Inflammatory macrophage treated with lipopolysaccharide for 4 hours (primary cell): ENCODE measurements around the gene NEURL2.
"Not testable (repeated sequence)": the region's sequence is repeated elsewhere in the genome, so short reads cannot be mapped to it uniquely, and the experiment has no call there.

Experiments
- DNase-seq: peaks from one replicate; pipeline ENCODE4 v3.0.0-alpha.2; 2020

Gene NEURL2

DNA sequence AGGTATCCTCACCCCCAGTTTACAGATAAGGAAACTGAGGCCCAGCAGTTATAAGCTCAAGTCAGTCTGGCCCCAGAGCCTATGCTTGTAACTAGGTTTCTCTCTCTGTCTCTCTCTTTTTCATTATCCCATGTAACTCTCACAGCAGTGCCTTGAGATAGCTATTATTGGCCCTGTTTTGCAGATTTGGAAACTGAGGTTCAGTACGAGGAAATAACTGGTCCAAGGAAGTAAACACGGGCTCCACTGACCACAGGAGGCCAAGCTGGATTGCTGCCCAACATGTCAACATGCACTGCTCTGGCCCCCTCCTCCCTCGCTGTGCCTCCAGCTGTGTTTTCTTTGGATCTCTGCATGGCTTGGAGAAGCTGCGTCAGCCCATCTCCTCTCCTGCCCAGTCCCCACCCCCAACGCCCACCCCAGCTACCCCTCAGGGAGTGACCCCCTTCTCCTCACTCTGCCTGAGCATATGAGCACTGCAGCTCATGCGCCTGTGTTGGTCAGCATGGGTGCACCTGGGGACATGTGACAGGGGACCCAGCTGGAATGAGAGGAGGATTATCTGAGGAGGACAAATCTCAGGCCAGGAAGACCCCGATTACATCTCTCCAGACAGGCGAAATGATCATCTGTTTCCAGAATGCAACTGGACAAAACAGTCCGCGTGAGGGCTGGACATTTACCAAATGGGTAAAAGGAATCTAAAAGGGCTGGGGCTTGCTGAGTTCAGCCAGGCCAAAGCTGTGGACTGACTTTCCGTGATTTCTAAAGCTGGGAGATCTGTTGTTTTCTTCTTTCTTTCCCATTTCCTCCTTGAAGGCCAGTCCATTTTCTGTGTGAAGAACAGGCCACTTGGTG lies 28.8 kb upstream of the NEURL2 start:
- peak; percentile 36 for DNase-seq

DNA sequence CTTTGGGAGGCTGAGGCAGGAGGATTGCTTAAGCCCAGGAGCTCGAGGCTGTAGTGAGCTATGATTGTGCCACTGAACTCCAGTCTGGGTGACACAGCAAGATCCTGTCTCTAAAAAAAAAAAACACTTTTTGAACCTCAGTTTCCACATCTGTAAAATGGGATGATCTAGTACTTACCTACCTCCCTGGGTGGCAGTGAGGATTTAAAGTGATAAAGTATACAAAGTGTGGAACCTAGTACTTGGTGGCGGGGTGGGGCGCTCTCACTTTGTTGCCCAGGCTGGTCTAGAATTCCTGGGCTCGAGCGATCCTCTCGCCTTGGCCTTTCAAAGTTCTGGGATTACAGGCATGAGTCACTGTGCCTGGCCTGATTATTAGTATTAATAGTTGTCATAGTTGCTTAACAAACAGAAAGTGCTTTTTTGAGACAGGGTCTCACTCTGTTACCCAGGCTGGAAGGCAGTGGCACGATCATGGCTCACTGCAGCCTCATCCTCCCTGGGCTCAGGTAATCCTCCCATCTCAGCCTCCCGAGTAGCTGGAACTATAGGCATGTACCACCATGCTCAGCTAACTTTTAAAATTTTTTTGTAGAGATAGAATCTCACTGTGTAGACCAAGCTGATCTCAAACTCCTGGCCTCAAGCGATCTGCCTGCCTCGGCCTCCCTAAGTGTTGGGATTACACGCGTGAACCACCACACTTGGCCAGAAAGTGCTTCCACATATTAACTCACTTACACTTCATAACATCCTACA lies 27.9 kb upstream of the NEURL2 start:
- DNase-seq = no peak

DNA sequence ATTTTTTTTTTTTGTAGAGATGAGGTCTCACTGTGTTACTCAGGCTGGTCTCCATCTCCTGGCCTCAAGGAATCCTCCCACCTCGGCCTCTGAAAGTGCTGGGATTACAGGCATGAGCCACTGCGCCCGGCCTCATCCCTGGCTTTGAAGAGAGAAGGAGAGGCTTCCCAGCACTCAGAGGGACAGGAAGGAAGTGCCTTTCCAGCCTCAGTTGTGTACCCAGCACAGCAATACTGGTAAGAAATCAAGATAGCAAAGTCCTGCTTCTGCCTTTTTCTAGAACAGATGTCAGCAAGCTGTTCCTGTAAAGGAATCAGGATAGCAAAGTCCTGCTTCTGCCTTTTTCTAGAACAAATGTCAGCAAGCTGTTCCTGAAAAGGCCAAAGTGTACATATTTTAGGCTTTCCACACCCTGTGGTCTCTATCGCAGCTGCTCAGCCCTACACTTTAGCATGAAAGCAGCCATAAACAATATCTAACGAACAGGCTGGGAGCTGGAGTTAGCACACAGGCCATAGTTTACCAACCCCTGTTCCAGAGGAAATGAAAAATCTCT lies 27.3 kb upstream of the NEURL2 start:
- DNase-seq = peak; percentile 24

DNA sequence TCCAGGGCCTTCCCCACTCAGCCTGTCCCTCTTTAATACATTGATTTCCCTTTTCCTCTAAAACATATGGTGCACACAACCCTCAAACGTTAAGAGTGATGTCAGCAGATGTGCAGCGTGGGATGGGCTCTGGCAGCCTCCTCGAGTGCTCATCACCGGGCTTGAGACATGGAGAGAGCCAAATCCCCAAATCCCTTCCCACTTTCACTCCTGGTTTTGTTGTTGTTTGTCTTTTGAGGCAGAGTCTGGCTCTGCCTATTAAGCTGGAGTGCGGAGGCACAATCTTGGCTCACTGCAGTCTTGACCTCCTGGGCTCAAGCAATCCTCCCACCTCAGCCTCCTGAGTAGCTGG lies 26.8 kb upstream of the NEURL2 start:
- DNase-seq = peak; percentile 58

DNA sequence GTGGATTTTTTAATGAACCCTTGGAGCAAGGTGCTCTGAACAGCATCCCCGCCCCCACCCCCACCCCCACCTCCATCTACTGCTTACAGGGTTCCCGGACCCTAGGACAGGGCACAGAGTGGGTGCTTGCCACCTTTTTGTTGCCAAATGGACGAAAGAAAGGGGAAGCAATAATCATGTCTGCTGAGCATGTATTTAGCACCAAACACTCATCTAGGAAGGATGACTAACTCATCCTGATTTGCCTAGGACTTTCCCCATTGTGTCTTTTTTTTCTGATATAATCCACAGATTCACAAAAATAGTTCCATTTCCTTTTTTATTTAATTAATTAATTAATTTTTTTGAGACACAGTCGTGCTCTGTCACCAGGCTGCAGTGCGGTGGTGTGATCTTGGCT lies 22.1 kb upstream of the NEURL2 start:
- DNase-seq = peak; percentile 93

DNA sequence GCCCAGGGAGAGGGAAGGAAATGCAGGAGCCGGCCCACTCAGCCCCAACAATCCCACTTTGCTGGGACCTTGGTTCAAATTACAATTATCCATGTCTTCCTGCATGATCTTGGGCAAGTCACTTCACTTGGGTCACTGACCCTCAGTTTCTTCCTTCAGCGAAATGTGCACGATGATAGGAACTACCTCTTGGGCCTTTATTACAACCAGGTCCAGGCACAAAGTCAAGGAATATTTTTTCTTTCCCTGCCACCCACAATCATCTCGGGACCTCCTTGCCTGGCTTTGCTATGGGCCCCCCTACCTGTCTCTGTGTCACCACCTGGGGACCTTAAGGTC lies 21.3 kb upstream of the NEURL2 start:
- no peak for DNase-seq

DNA sequence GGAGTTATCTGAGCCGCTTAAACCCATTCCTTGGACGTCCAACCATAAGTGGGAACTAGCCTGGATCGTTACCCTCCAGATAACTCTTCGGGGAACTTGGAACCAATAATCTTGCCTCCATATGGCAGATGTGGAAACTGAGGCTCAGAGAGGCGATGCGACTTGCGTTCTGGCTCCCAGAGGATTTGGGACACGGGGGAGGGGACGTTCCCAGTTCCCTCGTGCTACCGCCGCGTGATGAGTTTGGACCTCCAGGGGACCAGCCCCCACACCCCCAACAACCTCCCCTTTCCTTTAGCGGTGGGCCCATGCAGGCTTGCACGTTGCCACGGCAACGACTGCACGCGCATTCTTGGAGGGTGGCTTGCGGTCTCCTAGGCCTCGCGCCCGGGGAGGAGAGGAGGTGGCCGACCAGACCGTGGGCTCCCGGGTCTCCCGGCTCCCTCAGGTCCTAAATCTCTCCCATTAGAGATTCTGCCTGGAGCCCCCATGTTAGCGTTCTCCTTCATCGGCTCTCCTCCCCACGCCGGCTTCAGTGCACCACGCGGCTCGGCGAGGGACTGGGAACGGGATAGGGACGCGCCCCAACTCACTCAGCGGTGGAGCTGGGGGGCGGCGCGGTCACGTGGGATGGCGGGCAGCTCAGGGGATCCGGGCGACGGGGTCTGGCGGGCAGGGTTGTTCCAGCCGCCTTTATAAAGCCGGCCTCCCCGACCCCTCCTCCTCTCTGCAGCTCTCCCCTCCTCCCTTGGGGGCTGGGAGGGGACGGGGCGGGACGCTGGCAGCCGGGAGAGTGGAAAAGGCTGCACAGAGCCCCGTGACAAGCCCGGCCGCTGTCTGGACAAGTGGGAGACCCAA lies 20.7 kb upstream of the NEURL2 start, which contains the start of gene PLTP:
PLTP (minus strand) TSS at position 670 of the 858 bp plus-strand sequence. CDS start 703 bp downstream, outside the sequence.
- DNase-seq = peak; percentile 23

DNA sequence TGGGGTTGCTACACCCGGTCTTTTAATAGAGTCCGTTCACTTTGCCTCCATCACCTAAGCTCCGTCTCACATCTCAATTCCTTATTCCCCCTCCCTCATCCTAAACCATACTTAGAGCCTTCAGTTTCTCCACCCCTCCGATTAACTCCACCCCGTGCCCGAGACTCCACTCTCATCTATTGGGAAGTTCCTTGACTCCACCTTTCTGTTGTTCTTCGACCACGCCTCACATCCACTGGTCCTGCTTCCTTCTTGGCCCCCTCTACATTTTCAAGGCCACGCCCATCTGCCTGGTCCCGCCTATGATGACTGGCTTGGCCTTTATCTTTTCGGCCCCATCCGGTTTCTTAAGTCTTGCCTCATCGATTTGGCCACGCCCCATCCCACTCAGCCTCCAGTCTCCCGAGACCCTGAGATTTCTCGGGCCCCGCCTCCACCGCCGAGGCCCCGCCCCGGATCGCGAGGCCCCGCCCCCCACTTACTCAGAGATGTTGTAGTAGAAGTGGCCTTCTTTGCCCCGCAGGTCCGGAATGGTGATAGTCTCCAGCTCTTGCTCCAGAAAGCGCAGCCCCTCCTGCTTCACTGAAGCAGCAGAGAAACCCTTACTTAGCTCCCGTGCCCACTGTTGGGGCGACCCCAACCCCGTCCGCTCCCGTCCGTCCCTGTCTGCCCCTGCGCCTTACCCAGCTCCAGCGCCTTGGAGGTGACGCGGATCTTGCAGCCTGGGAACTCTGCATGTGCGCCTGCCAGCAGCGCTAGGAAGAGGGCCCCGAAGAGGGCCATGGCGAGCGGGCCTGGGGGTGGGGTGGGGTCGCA lies 19.9 kb upstream of the NEURL2 start:
- peak; percentile 100 for DNase-seq

DNA sequence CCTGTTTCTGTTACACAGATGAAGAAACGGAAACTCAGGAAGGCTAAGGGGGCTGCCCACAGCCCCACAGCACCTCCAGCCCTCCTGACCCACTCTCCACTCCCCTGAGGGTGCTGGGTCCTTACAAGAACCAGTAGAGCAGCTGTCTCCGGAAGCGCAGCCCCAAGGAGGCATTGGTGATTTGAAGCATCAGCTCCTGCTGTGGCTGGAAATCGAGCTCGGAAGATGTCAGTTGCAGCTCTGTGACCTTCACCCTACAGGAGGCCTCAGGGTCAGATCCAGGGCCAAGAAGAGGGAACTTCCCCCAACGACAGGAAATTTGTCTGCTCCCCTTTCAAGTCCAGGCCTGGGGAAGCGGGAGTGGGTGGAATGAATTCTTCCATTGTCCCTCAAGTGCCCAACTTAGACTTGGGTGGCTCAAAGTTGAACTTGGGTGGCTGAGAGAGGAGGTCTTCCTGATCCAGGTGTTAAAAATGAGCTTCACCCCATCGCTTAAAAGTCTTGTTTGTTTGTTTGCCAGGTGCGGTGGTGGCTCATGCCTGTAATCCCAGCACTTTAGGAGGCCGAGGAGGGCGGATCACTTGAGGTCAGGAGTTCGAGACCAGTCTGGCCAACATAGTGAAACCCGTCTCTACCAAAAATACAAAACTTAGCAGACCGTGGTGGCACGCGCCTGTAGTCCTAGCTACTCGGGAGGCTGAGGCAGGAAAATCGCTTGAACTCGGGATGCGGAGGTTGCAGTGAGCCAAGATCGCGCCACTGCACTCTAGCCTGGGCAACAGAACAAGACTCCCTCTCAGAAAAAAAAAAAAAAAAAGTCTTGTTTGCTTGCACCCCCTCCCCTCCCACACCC lies 19.0 kb upstream of the NEURL2 start:
- DNase-seq = peak; percentile 58

DNA sequence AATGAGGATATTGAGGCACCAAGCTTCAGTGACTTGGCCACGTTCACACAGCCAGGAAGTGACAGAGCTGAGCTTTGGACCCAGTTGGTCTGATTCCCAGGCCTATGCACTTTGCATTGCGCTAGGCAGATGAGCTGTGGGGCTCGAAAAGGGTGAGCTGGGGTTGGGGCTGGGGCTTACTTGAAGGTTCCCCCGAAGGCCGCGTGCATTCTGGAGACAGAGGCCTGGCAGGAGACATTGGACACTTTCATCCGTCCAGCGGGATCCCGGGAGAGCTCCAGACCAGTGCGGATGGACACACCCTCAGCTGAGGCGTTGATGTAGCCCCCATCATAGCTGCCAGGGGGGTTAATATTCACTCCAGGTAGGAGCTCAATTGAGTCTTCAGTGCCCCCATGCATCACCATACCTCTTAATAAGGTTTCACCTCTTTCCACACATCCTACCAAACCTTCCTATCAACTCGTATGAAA lies 18.4 kb upstream of the NEURL2 start:
- no peak for DNase-seq

DNA sequence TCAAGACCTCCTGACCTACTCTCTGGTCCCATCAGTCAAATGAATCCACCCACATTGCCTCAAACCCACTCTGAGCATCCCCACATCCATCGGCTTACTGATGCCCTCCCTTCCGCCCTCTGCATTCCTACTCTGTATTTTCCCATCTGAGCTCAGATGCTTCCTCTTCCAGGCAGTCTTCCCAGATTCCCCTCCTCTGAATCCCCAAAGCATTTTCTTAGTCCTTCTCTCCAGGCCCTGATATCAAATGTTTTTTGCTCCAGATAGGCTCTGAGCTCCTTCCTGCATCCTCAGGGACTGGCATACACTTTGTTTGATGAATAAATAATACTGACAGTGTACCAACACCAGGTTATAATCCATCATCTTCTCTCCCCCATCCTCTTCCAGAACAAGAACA lies 17.1 kb upstream of the NEURL2 start:
- DNase-seq = no peak

DNA sequence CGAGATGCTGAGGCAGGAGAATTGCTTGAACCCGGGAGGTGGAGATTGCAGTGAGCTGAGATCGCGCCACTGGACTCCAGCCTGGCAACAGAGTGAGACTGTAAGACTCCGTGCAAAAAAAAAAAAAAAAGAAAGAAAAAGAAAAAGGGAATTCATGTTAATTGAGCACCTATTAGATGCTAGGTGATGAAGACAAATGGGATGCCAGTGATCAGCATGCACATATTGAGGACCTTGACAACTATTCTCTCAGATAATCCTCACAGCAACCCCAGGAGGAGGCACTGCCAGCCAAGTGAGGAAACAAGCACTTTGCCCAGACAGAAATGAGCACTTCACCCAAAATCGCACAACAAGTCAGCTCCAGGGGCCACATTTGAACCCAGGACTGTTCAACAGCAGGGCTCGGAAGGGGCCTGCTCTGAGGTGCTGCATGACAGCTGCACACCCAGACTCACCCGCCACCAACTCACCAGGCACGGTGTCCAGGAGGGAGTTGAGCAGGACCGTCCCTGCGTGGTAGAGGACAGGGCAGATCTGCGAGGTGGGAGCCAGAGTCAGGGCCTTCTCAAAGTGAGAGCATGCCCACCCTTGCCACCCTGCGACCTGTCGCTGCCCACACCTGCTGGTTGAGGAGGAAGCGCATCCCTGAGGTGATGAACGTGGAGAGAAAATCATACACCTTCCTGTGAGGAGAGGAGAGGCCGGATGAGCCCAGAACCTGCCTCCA lies 16.4 kb upstream of the NEURL2 start:
- DNase-seq = no peak

DNA sequence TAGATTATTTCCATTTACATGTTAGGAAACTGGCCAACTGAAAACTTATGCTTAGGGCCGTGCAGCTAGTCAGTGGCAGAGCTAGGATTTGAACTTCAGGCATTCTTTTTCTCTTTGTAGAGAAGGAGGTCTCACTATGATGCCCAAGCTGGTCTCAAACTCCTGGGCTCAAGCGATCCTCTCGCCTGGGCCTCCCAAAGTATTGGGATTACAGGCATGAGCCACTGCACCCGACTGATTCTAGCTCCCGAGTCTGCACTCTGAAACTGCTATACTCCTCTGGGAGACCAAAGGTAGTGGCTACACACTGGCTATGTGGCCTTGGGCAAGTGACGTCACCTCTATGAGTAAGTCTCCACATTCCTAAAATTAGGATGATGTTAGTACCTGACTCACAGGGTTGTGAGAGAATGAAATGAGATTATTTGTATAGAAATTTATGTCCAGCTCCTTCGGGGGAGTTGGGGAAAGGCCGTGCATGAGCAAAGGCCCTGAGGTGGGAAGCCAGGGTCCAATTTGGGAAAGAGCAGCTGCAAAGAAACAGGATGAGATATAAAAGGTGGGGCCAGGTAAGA lies 14.6 kb upstream of the NEURL2 start:
- no peak for DNase-seq

DNA sequence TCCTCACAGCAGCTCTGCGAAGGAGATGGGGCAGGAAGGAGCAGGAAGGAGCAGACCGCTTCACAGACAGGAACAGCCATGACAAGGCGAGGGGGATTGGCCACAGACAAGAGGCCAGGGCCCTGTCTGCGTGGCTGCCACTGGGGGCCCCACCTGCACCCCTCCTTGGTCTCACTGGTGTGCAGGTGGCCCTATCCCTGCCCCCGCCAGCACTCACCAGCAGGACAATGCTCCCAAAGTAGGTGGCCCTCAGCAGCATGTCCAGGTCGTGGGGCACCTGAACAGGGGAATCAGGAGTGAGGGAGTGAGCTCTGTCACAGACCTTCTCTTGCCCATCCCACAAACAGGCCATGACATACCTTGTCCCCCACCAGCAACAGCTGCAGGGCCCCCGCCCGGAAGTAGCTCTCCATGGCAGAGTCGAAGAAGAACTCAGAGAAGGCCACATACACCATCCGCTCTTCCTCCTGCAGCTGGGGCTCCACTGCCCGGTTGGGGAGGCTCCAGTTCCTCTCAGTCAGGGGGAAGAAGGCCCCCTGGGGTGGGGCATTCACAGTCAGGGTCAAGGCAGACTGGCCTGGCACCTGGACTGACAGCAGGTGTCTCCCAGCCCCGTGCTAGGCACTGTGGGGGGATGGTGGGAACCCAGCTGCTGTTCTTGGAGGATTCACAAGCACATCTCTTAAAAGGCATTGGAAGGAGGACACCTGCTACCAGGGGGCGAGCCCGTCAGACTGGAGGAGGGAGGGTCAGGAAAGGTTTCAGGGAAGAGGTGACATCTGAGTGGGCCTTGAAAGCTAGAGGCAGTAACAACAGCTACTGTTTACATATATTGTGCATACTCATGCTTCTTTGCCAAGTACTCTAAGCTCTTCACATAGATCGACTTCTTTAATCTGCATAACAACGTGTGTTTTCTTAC lies 13.8 kb upstream of the NEURL2 start:
- no peak for DNase-seq

DNA sequence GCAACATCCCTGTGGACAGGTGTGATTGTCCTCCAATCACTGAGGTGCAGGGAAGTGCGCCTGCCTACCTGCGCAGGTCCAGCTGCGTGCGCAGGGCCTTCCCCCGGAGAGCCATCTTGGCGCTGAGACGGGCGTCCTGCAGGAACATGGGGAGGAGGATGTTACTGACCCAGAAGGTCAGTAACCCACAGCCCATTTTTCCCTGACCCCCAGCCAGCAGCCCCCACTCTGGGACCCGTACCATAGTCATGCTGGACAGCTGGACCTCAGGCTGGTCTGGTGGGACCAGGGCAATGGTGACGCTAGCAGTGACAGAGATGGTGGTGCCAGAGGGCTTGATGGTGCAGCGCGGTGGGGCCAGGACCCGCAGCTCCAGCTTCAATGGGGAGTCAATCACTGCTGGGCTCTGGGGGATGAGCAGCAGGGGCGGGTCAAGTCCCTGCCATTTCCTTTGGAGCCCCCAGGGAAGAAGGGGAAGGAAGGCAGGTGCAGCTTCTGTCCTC lies 11.2 kb upstream of the NEURL2 start:
- DNase-seq = no peak

DNA sequence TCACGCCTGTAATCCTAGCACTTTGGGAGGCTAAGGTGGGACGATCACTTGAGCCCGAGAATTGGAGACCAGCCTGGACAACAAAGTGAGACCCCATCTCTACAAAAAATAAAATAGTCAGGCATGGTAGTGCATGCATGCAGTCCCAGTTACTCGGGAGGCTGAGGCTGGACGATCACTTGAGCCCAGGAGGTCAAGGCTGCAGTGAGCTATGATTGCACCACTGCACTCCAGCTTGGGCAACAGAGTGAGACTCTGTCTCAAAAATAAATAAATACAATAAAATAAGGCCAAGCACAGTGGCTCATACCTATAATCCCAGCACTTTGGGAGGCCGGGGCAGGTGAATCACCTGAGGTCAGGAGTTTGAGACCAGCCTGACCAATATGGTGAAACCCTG lies 10.3 kb upstream of the NEURL2 start:
- DNase-seq = not testable (repeated sequence)

DNA sequence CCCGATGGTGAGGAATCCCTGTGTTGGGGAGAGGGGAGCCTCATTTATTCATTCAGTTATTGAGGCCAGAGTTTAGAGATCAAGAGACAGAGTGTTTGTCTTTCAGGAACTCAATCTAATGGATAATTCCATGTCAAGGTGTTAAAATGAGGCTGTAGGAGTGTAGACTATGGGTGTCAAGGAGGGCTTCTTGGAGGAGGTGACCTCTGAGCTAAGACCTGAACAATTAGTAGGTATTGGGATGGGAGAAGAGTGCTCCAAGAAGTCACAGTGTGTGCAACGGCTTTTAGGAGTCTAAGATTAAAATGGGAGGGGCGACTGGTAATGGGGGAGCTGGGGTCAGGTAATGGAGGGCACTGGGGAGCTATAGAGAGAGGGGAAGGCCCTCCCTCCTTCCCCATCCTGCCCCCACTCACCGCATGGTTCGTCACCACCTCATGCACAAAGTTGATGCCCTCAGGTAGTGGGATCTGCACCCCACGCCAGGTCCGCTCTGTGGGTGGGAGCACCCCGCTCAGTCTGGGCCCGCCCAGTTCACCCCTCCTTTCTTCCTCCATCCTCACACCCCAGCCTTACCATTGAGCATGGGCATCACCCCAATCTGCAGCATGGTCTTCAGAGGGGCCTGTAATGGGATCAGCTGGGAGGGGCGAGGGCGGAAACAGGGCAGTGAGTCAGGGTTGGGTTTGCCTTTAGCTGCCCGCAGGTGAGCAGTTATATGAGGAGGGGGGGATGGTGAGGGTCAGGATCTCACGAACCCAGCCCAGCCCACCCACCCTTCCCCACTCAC lies 8.2 kb upstream of the NEURL2 start:
- DNase-seq = no peak

DNA sequence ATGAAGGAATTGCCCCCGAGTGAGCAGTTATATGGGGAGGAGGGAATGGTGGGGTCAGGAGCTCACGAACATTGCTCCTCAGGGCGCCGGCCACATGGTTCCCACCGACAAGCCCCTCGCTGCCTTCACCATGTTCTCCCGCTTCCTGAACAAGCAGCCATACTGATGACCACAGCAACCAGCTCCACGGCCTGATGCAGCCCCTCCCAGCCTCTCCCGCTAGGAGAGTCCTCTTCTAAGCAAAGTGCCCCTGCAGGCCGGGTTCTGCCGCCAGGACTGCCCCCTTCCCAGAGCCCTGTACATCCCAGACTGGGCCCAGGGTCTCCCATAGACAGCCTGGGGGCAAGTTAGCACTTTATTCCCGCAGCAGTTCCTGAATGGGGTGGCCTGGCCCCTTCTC lies 7.3 kb upstream of the NEURL2 start:
- no peak for DNase-seq
